Effector CD4-positive, alpha-beta T cell (primary cell): Measurements from ENCODE around the gene BLM.
"Not testable (repeated sequence)": the region's sequence is repeated elsewhere in the genome, so short reads cannot be mapped to it uniquely, and the experiment has no call there.

Source experiments
- DNase-seq: peaks from one replicate; pipeline ENCODE4 v3.0.0-alpha.2; 2020

The BLM gene

DNA sequence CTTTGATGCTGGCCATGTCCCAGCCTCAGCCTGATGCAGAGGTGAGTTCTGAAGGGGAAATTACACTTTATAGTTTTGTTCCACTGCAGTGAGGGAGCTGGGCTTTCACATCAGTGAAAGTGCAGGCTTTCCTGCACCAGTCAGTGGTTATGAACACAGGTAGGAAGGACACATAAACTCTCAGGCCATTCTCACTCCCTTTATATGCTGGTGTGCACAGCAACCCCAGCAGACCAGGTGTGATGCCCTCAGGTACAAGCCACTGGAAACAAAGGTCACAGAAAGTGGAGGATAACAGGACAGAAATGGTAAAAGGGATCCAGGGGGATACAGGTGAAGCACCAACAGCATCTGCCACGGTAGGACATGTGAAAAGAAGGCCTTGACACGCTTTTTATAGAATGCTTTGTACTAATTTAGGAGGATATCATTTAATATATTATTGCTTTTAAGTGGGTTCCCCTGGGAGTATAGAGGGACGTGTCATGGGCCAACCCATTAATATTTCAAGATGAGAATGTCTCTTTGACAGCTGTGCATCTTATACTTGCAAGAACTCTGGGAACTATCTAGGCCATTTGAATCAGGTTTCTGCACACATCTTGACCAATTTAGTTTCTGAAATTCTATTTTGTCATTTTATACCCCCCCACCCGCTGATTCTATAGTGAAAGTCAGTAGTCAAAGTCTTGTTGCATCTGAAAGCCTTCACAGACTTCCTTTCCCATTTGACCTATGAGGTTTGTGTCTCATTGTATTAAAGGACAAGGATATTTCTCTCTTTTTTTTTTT is 25.0 kb upstream of the BLM start:
- no peak for DNase-seq

DNA sequence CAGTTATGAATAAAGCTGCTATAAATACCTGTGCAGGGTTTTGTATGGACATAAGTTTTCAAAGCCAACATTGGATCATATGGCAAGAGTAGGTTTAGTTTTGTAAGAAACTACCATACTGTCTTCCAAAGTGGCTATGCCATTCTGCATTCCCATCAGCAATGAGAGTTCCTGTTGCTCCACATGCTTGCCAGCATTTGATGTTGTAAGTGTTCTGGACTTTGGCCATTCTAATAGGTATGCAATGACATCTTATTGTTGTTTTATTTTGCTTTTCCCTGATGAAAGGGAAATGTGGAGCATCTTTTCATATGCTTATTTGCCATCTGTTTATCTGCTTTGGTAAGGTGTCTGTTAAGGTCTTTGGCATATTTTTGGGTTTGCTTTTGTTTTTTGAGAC is 22.2 kb upstream of the BLM start:
- DNase-seq, result no peak

DNA sequence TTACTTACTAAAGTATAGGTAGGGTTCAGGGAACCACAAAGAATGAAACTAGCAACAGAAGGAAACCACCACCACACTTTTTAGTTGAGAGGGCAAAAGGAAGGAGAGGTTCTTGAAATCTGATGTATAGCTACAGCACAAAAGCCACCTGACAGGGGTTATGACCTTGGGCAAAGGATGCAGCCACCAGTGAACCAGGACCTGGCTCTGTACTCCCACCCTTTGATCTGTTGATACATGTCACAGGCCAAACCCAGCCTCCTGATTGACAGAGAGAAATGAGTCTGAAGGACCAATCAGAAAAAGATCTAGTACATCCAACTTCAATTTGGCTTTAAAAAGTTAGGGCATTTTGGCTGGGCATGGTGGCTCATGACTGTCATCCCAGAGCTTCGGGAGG is 20.0 kb upstream of the BLM start:
- DNase-seq, result no peak

DNA sequence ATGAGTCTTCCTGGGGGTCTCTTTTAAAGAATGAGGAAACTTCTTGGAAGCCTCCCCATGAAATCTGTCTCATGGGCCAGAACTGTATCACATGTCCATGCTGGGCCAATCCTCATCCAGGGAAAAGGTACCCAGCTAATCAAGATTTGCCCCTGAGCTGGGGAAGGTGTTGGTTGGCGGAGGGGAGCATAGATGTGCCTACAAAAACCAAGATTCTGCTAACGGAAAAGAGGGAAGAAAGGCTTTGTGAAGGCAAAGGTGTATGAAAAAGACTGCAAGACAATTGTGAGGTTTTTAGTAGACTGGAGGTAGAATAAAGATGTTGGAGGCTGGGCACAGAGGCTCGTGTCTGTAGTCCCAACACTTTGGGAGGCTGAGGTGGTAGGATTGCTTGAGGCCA is 18.5 kb upstream of the BLM start:
- DNase-seq, result no peak

DNA sequence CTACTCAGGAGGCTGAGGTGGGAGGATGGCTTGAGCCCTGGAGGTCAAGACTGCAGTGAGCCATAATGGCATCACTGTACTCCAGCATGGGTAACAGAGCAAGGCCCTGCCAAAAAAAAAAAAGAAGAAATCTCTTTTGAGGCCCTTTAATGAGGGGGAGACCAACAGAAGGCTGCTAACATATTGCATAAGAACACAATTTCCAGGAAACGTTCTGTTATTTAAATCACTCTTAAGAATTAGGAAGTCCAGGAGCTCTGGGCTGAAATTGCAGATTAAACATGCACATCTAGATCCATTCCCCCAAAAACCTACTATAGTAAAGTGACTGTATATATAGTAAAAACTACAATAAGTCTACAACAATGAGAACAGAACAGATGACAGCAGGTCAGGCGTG is 16.1 kb upstream of the BLM start:
- DNase-seq, result no peak

DNA sequence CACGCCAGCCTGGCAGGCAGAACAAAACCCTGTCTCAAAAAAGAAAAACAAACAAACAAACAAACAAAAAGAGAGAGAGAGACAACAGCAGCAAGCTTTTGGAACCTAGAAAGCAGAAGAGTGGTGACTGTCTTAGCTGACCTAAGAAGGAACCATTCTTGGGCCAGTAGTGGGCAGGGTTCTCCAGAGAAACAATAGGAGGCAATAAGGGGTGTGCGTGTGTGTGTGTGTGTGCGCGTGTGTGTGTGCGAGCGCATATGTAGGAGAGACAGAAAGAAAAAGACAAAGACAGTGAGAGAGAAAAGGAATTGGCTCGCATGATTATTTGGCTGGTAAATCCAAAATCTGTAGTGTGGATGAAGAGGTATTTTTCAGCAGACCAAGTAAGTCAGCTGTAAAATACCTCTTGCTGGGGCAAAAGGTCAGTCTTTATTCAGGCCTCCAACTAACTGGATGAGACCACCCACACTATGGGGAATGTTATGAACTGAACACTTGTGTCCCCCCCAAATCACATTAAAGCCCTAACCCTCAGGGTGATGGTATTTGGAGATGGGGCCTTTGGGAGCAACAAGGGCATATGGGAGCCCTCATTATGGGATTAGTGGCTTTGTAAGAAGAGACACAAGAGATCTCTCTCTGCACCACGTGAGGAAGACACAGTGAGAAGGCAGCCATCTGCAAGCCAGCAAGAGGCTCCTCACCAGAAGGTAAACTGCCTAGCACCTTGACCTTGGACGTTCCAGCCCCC is 15.1 kb upstream of the BLM start:
- no peak for DNase-seq

DNA sequence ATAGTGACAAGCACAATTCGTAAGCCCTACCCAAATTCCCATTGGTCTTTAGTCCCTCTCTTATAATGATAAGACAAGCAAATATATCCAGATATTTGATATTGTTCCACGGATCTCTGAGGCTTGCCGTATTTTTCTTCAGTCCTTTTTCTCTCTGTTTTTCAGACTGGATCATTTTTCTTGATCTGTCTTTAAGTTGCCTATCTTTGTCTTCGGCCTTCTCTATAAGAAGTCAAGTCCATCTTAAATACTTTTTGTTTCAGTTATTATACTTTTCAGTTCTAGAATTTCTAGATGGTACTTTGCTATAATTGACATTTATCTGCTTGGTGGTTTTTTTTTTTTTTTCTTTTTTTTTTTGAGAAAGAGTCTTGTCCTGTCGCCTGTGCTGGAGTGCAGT is 13.7 kb upstream of the BLM start:
- DNase-seq, result no peak

DNA sequence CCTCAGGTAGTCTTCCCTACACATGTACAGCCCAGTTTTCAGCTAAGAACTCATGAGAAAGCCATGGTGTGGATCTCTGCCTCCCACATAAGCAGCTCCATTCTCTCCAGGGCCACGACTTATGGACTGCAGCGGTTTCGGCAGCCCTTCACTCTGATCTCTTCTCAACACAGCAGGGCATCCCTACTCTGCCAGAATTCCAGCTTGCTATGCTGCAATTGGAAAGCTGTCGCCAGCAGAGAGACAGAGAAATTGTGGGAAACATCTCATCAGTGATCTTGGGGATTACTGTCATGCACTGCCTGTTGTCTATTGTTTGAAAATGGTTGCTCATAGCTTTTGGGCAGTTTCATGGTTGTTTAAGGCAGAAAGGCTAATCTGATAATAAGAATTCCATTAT is 11.9 kb upstream of the BLM start:
- DNase-seq, result no peak

DNA sequence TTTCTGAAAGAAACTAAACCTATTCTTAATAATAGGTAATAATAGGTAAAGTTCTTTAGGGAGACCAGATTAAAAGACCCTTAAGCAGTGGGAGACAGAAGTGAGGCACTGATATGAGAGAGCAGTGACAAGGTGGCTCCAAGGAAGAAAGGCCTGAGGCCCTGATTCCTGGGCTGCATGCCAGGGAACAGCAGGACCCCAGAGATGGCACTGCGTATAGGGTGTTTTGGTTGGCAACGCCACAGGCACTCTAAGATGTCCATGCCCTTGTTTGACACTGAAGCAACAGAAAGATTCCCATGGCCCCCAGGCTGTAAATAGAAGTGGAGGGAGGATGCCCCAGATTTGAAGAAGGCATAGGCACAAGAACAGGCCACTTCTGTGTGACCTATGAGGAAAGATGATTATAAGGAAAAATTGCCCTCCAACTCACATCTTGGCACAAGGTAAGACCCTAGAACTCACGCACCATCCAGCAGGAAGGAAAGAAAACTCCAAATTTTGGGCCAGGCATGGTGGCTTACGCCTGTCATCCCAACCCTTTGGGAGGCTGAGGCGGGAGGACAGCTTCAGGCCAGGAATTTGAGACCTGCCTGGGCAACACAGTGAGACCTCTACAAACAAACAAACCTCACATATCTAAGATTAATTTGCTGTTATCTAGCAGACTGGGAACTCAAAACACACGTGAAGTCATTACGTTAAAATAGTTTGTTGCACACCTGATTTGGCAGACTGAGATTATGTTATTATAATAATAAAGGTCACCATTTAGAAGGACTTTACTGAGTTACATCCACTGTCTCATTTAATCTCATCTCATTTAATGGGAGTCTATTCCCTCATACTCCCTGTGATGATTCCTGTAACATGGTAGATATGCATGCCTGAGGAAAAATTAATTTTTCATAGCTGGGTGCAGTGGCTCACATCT is 10.5 kb upstream of the BLM start:
- DNase-seq, result no peak

DNA sequence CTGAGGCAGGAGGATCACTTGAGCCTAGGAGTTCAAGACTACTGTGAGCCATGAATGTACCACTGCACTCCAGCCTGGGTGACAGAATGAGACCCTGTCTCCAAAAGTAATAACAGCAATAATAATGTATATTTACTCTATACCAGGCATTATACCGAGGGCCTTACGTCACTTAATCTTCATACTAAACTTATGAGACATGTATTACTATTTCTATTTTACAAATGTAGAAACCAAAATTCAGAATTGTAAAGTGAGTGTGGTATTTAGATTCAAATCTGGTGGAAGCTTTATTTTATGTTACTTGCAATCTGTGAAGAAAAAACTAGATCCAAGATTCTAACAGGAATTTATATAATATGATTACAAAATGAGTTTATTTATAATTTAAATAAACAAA is 9.7 kb upstream of the BLM start:
- DNase-seq, result no peak

DNA sequence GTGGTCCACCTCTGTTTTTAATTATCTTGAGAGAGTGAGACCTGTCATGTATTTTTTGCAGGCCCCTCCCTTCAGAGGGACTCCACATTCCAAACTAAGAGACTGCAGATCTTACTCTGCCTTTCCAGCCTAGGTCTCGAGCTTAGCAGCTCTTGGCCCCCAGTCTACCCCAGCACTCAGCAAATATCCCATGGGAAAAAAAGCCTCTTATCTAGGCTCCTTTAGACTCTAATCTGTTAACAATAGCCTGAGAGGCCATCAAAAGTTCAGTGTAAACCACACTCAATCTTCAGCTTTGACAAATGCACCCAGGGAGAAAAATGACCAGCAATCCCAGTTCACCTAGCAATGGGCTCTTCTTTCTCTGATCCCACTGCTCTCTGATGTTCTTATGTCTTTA is 8.6 kb upstream of the BLM start:
- no peak for DNase-seq

DNA sequence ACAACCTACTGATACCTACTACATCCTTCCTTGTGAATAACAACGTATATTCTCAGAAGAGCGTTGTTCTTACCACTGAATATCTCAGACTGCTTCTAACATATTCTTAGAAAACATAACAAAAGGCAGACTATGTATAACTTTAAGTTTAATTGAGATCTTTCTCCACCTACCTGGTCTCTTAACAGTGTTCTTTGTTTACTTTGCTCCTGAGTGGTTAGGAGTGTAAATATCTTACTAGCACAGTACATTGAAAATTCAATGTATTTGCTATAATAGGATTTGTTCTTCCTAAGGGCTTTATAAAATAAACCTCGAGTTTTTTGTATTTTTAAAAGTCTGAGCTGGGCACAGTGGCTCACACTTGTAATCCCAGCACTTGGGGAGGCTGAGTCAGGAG is 7.9 kb upstream of the BLM start:
- DNase-seq, result no peak

DNA sequence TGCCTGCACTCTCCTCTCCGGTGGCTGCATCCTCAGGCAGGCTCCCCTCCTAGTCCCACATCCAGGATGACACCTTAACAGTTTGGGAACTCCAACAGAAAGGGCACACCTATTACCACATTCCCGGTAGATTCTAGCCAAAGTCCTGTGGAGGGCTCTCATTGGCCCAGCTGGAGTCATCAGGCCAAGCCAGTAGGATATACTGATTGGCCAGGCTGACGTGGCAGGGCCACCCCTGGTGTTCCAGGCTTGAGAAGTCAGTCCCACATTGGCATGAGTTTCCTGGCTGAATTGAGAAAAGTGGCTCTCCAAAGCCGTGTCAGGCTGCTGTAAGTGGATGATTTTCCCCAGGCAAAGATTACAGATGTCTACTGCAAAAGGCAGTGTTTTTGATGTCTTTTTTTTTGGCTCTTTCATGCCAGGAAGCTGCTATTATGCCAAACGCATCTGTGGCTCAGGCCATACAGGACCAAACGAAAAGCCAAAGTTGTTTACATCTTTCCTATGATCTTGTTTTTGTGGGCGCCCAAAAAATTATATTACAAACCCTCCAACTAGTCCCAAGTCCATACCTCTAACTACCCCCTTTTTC is 6.6 kb upstream of the BLM start:
- DNase-seq, result no peak

DNA sequence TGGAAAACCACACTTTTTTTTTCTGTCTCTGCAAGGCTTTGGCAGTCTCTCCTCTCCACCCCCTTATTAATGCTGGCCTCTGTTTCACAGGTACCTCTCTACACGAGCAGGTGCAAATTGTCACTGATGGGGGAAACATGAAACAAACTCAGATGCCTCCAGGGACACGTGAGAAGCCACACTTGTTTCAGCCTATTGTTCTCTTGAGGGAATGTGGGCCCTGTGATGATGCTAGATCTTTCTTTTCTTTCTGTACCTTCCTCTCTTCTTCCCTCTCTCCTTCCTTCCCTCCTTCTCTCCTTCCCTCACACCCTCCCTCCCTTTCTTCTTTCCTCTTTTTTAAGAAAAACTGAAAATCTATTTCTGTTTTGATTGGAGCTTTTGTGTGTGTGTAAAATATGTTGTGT is 5.7 kb upstream of the BLM start:
- no peak for DNase-seq

DNA sequence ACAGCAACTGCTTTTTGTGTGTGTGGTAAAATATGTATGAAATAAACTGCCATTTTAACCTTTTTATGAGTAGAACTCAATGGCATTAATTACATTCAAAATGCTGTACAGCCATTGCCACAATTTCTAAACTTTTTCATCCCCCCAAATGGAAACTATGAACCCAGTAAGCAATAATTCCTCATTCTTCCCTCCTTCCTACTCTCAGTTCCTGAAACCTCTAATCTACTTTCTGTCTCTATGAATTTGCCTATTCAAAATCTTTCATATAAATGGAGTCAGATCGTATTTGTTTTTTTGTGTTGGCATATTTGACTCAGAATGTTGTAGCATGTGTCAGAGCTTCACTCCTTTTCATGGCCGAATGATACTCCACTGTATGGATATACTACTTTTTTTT is 5.3 kb upstream of the BLM start:
- no peak for DNase-seq

DNA sequence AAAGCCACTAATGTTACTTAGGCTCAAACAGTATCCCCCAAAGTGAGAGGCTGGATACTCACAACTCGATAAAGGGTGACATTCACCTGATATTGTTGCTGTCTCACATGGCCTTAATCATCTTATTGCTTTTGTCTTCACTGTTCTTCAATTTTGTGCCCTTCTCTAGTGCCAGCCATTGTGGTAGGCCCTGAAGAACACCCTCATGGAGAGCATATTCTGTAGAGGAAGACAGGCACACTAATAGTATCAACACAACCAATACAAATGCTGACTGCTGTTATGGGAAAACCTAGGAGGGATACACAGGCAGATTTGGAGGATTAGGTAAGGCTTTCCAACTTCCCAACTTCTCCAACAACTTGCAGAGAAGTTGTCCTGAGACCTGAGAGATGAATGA is 4.1 kb upstream of the BLM start:
- no peak for DNase-seq

DNA sequence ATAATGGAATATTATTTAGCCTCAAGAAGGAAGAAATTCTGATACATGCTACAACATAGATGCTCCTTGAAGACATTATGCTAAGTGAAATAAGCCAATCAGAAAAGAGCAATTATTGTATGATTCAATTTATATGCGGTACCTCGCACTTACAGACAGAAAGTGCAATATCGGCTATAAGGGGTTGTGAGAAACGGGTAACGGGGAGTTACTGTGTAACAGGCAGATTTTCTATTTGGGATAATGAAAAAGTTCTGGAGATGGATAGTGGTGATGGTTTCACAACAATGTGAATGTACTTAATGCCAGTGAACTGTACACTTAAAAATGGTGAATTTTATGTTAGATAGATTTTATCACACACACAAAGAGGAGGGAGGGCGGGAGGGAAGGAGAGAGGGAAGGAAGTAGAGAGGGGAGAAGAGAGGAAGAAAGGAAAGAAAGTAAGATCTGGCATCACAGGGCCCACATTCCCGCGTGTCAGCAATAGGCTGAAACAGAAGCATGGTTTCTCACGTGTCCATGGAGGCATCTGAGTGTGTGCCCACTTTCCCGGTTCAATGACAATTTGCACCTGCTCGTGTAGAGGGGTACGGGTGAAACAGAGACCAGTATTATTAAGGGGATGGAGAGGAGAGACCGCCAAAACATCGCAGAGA is 700 bp upstream of the BLM start:
- no peak for DNase-seq

DNA sequence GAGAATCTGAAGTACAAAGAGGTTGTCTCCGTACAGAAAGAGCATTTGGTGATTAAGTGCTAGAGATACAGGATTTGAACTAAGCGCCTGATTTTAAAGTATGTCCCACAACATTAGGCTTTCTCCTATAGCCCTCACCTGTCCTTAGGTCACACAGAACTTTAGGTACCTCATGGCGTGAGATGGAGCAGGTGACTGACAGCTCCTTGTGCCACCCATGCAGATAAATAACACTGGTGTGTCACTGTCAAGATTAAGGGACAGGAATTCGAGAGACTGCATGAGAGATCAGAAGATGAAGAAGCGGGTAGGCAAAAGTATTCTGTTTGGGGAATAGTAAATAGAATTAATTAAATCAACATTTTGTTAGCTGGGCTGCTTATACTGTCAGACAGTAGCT is 1.1 kb downstream of the BLM start:
- DNase-seq, result no peak

DNA sequence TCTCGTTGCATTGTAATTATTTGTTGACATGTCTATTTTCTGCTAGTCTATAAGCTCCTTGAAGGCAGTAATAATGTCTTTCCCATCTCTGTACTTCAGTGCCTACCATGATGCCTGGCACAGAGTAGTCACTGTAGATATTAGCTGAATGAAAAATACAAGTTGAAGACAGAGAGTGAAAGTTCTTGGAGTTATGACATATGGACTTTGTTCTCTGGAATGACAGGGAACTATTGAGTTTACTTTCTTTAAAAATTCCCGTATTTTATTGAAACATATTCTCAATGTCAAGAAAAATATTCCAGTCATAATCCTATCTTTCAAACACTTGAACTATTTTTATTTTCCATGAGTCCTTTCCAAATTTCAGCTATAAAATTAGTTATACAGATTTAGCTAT is 3.0 kb downstream of the BLM start:
- DNase-seq, result no peak

DNA sequence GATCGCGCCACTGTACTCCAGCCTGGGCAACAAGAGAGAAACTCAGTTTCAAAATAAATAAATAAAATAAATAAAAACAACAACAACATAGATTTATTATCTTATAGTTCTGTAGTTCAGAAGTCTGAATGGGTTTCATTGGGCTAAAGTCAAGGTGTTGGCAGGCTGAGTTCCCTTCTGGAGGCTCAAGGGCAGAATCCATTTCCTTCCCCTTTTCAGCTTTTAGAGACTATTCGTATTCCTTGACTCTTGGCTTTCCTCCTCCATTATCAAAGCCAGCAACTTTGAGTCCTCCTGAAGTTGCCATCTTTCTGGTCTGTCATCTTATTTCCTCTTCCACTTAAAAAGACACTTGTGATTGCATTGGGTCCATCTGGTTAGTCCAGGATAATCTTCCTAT is 12.1 kb downstream of the BLM start:
- no peak for DNase-seq

DNA sequence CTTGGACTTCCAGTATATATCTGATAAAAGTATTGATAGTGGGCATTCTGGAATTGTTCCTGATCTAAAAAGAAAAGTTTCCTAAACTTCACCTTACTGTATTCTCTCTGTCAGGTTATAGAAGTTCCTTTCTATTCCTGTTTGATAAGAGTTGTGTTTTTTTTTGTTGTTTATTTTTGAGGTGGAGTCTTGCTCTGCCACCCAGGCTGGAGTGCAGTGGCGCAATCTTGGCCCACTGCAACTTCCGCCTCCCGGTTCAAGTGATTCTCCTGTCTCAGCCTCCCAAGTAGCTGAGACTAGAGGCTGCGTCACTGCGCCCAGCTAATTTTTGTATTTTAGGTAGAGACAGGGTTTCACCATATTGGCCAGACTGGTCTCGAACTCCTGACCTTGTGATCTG is 13.1 kb downstream of the BLM start:
- no peak for DNase-seq

DNA sequence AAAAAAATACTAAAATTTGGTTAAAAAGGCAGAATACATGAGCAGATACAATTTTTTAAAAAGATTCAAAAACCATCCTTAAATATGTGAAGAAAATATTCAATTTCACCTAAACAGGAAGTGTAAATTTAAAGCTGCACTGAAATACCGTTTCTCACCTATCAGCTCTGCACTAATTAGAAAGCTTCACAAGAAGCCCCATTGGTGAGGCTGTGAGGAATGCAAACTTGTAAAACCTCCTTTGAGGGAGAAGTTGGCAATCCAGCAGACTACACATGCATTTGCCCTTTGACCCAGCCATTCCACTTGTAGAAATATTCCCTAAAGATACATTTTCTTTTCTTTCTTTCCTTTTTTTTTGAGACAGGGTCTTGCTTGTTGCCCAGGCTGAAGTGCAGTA is 18.8 kb downstream of the BLM start:
- no peak for DNase-seq

DNA sequence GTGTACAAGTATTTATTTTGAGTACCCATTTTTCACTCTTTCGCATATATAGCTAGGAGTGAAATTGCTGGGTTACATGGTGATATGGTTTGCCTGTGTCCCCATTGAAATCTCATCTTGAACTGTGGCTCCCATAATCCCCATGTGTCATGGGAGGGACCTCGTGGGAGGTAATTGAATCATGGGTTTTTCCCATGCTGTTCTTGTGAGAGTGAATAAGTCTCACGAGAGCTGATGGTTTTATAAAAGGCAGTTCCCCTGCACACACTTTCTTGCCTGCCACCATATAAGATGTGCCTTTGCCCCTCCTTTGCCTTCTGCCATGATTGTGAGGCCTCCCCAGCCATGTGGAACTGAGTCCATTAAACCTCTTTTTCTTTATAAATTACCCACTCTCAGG is 23.4 kb downstream of the BLM start:
- DNase-seq, result not testable (repeated sequence)
